HL-60/S4 treated with retinoic acid at 250 ng/mL for 4 days and 3 days (cell line): Measurements from ENCODE around the gene MARVELD2.

Experiments used
- in situ Hi-C: fragments of 300-500 bp; cut with MboI; formaldehyde crosslinking; loops from 2 replicates; pipeline ENCODE4 v1.7.0; 2022; ENCODE audit warnings: low sequenced_read_pairs

The MARVELD2 gene

GRCh38 chr5:69492391-69492922, 77.5 kb downstream of the MARVELD2 start, which contains the start of gene OCLN:
Gene OCLN, plus strand, starts transcription at chr5:69492790. Its CDS starts 11,455 bp downstream, at chr5:69504245.
- in situ Hi-C loops: no loop called here

GRCh38 chr5:69492923-69493395, 78.0 kb downstream of the MARVELD2 start:
- in situ Hi-C loops: no loop called here

- in situ Hi-C loops: no loop called here
Measured at GRCh38 chr5:69493396-69494133, 78.6 kb downstream of the MARVELD2 start.
